GM19467 (cell line): ENCODE results near the gene PARD6G.
"Not testable (repeated sequence)": the region's sequence is repeated elsewhere in the genome, so short reads cannot be mapped to it uniquely, and the experiment has no call there.

ENCODE experiments used
- ATAC-seq: cut with Tn5 transposase; IDR thresholded peaks from one replicate; pipeline ENCODE4 v1.9.1; 2021; ENCODE audit warnings: mild to moderate bottlenecking, moderate library complexity; ENCODE audit not compliant: unreplicated experiment

The PARD6G gene

DNA sequence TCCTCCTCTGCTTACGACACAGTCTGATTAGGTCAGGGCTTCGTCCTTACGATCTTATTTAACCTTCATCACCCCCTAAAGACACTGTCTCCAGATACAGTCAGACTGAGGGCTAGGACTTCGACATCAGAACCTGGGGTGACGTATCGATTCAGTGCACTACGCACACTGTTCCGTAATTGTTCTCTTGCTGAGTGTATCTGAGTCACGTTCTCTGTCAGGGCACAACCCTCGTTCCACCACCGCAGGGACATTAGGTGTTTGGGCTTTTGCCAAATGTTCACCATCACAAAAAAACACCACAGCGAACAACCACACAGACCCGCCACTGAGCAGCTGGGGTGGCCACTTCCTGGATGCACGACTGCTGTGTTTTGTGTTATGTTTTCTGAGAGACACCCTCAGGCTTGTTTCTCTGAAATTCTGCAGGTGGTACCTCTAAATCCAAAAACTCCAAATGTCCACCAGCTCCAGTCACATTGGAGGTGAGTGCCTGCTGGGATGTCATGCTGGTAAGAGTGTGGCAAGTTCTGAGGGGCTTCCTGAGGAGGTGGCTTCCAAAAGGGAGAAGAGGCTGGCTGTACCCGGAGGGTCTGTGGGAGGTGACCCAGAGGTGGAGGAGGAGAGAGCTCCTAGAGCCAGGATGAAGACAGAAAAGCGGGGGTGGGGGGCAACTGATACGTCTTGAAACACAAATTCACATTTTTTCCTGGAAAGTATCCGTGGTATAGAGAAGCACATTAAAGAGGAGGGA, 71.7 kb downstream of the PARD6G start:
- no peak for ATAC-seq

DNA sequence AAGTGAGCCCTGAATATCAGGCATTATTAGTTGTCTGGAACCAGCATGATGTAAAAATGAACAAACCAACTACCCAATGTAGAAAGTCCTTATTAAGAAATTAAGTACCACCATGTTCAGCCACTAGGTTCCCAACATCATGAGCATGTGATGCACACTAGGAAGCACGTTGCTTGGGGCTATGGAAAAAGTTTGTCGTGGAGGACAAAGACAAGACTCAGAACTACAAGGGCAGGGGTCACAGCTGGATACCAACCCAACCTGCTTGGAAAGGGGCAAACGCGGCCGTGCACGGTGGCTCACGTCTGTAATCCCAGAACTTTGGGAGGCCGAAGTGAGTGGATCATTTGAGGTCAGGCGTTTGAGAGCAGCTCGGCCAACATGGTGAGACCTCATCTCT, 74.3 kb downstream of the PARD6G start:
- no peak for ATAC-seq

GRCh38 chr18:80172056-80172455, 75.3 kb downstream of the PARD6G start:
- no peak for ATAC-seq

GRCh38 chr18:80171054-80171872, 76.1 kb downstream of the PARD6G start:
- ATAC-seq, result no peak

DNA sequence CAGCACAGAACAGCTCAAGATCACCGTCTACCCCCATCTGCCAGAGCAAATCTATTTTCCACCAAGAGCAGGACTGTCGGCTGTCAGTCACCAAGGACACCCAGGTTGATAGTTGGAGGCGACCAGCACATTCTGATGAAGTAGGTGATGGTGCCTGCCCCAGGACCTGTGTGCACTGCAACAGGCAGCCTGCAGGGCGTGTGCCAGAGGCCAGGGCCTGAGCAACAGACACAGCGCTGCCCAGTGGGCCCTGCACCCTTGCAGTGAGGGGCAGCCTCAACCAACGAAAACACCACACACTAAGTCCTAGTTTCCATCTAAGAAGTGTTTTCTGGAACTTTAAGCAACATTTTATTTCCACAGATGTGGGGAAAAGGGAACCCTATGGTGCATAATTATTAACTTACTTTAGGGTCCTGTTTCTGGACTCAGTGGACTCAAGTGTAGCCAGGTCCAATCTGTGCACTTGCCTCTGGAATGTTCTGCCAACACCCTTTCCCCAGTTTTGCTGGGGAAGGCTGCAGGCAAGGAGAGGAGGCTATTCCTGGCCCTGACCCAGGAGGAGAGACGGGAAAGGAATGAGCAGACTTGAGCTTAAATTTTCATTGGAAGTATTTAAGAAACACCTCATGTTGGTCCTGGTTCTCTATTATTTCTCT, 76.8 kb downstream of the PARD6G start:
- ATAC-seq, result no peak

DNA sequence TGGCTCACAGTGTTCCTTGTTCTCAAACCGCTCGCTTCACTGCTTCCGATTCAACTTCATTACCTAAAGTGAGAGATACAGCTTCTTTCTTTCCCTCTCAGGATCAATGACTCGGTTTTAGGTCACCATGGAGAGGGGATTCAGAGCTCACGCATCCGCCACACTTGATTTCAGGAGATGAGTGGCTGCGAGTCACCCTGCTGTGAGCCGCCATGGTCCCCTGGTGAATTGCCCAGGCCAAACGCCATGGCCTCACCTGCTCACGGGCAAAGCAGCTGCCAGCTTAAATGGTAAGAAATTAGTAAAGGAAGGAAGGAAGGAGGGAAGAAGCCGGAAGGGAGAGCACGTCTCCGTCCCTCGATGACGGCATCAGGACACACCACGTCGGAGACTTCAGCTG, 77.7 kb downstream of the PARD6G start:
- no peak for ATAC-seq

DNA sequence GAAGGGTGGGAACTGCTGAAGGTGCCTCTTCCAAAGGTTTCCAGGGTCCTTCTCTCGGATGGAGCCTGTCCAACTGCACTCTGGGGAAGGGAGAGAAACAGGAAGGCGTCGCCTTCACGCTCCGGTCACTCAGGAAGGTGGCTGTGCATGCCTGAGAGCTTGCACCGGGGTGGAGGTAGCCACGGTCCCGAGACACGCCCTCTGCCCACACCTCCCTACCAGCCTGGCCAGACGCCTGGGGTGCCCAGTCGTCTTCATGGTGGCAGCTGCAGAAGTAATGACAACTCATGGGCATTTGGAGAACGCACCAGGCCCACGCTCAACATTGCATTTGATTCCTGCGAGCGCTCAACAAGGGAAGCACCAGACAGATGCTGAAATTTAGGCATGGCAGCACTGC, 78.3 kb downstream of the PARD6G start:
- ATAC-seq, result no peak

DNA sequence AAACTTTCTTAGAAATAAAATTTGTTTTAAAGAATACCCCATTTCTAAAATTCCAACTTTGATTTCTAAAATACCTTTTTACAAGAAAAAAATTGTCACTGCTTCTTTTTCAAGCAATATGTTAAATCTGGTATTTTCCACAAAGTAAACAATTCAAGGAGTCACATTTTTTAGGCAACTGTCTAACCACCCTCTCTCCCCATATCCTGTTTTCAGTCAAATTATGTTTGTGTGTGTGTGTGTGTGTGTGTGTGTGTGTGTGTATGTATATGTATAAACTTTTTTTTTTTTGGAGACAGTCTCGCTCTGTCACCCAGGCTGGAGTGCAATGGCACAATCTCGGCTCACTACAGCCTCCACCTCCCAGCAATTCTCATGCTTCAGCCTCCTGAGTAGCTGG, 79.0 kb downstream of the PARD6G start:
- ATAC-seq, result no peak

DNA sequence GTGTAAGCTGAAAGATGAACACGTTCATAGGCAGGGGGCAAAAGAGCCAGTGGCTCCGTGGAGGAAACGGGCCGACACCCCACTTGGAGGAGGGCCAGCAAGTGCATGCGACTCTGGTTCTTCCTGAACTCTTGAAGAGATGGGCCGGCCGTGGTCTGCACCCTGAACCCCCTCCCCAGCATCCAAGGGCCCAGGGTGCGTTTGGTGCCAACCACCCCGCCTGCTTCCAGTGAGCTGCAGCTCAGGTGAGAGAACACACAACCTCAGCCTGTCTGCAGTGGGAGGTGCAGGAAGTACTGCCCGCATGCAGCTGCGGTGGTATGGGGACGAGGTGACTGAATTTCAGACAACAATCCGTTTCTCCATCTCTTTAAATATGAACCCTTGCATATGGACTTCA, 79.4 kb downstream of the PARD6G start:
- ATAC-seq, result no peak

GRCh38 chr18:80167331-80167730, 80.0 kb downstream of the PARD6G start:
- ATAC-seq, result no peak

GRCh38 chr18:80166725-80167124, 80.6 kb downstream of the PARD6G start:
- no peak for ATAC-seq

DNA sequence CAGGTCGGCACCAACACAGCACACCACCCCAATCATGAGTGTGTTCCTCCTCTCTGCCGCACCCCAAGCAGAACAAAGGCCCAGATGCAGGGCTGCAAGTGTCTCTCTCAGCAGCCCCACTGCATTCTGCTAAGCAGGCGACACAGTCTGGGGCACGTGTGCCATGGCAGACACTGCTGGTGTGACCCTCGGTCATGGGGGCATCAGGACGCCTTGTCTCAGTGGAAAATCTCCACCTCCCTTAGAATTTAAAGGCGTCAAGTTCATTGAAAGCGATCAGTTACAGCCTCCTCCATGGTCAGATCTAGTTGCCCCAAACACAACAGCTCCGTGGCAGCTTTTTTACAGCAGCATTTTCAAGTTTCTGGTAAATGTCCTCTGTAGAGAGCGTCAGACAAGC, 81.1 kb downstream of the PARD6G start:
- no peak for ATAC-seq

DNA sequence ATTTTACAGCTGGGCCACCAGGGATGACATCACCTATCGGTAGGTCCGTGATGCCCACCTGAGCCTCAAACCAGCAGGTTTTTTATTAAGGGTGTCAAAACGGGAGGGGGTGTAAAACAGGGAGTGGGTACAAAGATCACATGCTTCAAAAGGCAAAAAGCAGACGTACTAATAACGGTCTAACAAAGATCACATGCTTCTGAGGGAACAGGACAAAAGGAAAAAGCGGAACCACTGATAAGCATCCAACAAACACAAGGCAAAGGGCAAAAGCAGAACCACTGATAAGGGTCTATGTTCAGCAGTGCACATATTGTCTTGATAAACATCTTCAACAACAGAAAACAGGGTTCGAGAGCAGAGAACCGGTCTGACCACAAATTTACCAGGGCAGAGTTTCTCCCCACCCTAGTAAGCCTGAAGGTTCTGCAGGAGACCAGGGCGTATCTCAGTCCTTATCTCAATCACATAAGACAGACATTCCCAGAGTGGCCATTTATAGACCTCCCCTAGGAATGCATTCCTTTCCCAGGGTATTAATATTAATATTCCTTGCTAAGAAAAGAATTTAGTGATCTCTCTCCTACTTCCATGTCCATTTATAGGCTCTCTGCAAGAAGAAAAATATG, 82.5 kb downstream of the PARD6G start:
- not testable (repeated sequence) for ATAC-seq

DNA sequence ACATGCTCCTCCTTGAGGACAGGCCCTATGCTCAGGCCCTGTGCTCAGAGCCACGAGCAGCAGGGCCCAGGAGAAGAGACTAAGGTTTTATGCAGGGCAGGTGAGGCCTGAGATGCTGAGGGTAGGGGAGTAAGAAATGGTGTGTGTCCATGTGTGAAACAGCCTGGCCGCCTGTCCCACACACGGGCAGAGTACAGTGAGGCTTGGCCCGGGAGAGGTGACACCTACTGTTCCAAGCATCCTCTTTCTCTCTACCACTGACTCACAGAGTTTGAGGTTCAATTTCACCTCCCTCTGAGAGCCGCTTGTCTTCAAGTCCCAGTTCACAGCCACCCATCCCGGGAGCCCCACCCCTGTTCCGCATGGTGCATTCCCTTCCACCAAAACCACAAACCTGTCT, 84.1 kb downstream of the PARD6G start:
- no peak for ATAC-seq

GRCh38 chr18:80161781-80162417, 85.4 kb downstream of the PARD6G start:
- ATAC-seq, result no peak

- peak; percentile 71 for ATAC-seq
Observed at GRCh38 chr18:80159713-80160636, 87.3 kb downstream of the PARD6G start.

DNA sequence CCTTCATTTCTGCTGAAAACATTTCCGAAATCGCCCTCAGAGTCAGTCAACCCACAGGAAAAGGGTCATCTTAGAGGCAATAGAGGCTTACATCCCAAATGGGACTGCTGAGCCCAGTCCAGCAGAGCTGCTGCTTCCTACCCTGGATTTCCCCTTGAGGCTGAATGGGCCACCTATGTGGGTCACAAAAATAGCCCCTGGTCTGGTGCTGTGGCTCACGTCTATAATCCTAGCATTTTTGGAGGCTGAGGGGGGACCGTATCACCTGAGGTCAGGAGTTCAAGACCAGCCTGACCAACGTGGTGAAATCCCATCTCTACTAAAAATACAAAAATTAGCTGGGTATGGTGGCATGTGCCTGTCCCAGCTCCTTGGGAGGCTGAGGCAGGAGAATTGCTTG, 88.9 kb downstream of the PARD6G start:
- no peak for ATAC-seq

DNA sequence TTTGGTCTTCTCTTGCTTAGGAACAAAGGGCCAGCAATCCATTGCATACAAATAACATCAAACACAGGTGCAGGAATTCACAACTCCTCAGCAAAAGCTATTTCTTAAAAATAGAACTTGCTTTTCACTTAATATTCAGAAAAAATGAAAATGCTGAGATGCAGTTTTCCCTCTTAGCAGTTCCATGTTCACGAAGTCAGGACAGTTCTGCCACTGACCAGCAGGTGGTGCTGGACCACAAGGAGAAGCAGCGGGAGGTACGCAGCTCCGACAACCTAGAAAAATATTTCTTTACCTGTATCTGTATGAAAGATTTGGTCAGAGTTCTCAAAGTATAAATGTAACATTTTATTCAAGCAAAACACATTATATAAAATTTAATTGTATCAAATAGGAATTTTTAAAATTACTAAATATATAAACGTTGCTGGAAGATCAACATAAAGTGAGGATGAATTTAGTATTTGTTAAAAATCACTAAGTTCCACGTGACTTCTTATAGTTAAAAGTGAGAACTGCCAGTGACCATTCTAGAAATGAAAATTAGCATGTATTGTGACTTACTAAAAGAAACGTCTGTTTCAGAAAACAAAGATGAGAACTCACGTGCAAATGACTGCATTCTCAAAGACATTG, 89.5 kb downstream of the PARD6G start:
- ATAC-seq, result peak; percentile 45

GRCh38 chr18:80154293-80154692, 93.0 kb downstream of the PARD6G start:
- ATAC-seq, result no peak
